Fibroblast of lung (primary cell): ENCODE data around the gene KIAA1191. TPM values are rescaled to one million over a fixed set of nuclear protein-coding genes. Genes with fewer than 3 reads are reported as not detected.
A peak's percentile ranks its signal among the peaks of the same experiment; 100 is the strongest.

Experiments used
- DNase-seq, 2 donors: peaks; one replicate each; pipeline versions ENCODE4 v3.0.0 to v3.0.0-alpha.2; 2010; ENCODE audit warnings: low read depth in 2 of 2
- H2AFZ ChIP-seq: 2 replicates; pipeline ENCODE4 v1.5.1; 2012; ENCODE audit warnings: low read length, control low read depth, inconsistent platforms
- H3K27ac ChIP-seq: 2 replicates; pipeline ENCODE4 v1.5.1; 2011; ENCODE audit warnings: low read length, control low read depth; ENCODE audit not compliant: insufficient read depth
- H3K27me3 ChIP-seq: 2 replicates; pipeline ENCODE4 v1.5.1; 2011; ENCODE audit warnings: mild to moderate bottlenecking, low read length; ENCODE audit not compliant: control insufficient read depth, insufficient read depth
- H3K36me3 ChIP-seq: 2 replicates; pipeline ENCODE4 v1.5.1; 2011; ENCODE audit warnings: low read length; ENCODE audit not compliant: control insufficient read depth, insufficient read depth
- H3K4me1 ChIP-seq: 2 replicates; pipeline ENCODE4 v1.5.1; 2011; ENCODE audit warnings: low read length; ENCODE audit not compliant: control insufficient read depth, insufficient read depth; ENCODE audit errors: extremely low read depth
- H3K4me2 ChIP-seq: 2 replicates; pipeline ENCODE4 v1.5.1; 2011; ENCODE audit warnings: low read length, control low read depth; ENCODE audit not compliant: insufficient read depth; ENCODE audit errors: extremely low read depth
- H3K4me3 ChIP-seq, 4 experiments: fragments of 200-600 bp in 1 of 4; sonication (generic) in 1 of 4; replicated peaks in 1 of 4; 2 replicates each; pipeline ENCODE4 v1.5.1; 2011 to 2016; ENCODE audit warnings: low read length in 4 of 4, low read depth in 3 of 4, mild to moderate bottlenecking in 3 of 4, control low read depth in 2 of 4, inconsistent platforms in 1 of 4, mixed read lengths in 1 of 4; ENCODE audit not compliant: insufficient read depth in 1 of 4; ENCODE audit errors: control extremely low read depth in 1 of 4
- H3K79me2 ChIP-seq: 2 replicates; pipeline ENCODE4 v1.5.1; 2012; ENCODE audit warnings: mild to moderate bottlenecking, low read length, inconsistent platforms; ENCODE audit not compliant: control insufficient read depth, insufficient read depth
- H3K9ac ChIP-seq: 2 replicates; pipeline ENCODE4 v1.5.1; 2011; ENCODE audit warnings: mild to moderate bottlenecking, low read length, control low read depth; ENCODE audit not compliant: insufficient read depth
- H3K9me3 ChIP-seq: 2 replicates; pipeline ENCODE4 v1.5.1; 2012; ENCODE audit warnings: low read depth, low read length; ENCODE audit not compliant: control insufficient read depth, insufficient read depth
- H4K20me1 ChIP-seq: 2 replicates; pipeline ENCODE4 v1.5.1; 2011; ENCODE audit warnings: low read length; ENCODE audit not compliant: control insufficient read depth, insufficient read depth; ENCODE audit errors: extremely low read depth
- EZH2 ChIP-seq: IDR thresholded peaks from 2 replicates; pipeline ENCODE4 v1.5.1; 2012; ENCODE audit warnings: low read length, control low read depth, mild to moderate bottlenecking; ENCODE audit errors: missing control alignments
- polyA minus RNA-seq: library from RNA; depleted of rRNA, polyadenylated mRNA; stranded (reverse); fragments of >200 nt; gene quantifications from 2 replicates; pipeline ENCODE4 v1.2.3, GENCODE V29; 2011; ENCODE audit warnings: low replicate concordance
- polyA plus RNA-seq, 2 donors: library from polyadenylated mRNA; depleted of rRNA in 1 of 2; stranded (reverse) in 1 of 2; unstranded in 1 of 2; fragments of >200 nt; gene quantifications; 2 replicates each; pipeline ENCODE4 v1.2.1, GENCODE V29; 2011 to 2012; ENCODE audit warnings: missing spikeins in 1 of 2
- total RNA-seq: library from RNA; depleted of rRNA; stranded (reverse); fragments of >200 nt; gene quantifications from 2 replicates; pipeline ENCODE4 v1.2.1, GENCODE V29; 2014
- TF ChIP-seq, protein P1 (sequence below), 2 donors: IDR thresholded peaks in 1 of 2; conservative IDR thresholded peaks in 1 of 2; 1 replicate in 1 of 2; 2 replicates in 1 of 2; pipeline ENCODE4 v1.5.1; 2011 to 2012; ENCODE audit warnings: low read length in 2 of 2, control low read depth in 1 of 2, inconsistent platforms in 1 of 2, low read depth in 1 of 2, mild to moderate bottlenecking in 1 of 2

KIAA1191 gene, protein sequence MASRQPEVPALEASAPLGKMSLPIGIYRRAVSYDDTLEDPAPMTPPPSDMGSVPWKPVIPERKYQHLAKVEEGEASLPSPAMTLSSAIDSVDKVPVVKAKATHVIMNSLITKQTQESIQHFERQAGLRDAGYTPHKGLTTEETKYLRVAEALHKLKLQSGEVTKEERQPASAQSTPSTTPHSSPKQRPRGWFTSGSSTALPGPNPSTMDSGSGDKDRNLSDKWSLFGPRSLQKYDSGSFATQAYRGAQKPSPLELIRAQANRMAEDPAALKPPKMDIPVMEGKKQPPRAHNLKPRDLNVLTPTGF
- total RNA-seq, result 59.1 and 89.5 TPM in 2 replicates
- polyA plus RNA-seq, result 101 and 107 TPM in 2 replicates
- 69.6 and 81.1 TPM in 2 replicates for polyA plus RNA-seq (2012)
- 177 and 223 TPM in 2 replicates for polyA minus RNA-seq

DNA sequence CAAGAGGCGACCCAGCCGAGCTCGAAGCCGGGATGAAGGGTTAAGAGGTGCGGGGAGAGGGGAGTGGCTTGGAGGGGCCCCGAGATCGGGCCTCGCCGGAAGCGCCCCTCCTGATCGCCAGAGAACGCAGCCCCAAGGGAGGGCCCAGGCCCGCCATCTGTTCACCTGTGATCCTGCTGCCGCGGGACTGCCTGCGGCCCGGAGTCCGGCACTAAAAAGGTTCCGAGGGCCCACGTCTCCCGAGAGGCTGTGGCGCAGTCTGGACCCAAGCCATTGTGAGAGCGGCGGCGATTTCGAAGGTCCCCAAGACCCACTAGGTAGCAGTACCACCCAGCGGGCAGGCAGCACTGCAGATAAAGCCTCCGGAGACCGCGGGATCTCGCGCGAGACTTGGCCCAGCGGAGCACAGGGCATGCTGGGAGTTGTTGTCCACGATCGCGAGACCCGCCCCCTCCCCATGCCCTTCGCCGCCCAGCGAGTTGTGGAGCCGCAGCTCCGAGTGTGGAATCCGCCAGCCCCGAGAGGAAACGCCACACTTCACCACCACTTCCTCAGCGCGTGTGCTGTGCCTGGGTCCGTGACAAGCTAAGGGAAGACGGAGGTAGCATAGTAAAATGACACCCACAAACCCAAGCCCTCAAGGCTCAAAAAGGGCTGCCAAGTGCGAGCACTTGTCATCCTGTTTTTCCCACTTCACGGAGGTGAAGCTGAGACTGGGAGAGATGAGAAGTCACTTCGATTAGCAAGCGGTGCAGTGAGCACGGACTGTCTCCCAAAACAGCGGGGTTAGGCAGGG, at the start of gene KIAA1191:
KIAA1191 (minus strand) TSS at position 328 of the 796 bp plus-strand sequence. CDS start 2,256 bp downstream, outside the sequence.
- Histone ChIP-seq H3K4me3 (peak within 1 kb of the TSS; percentile 88 to 99 (median 90)), H3K4me1 (peaks cover 4% of the 10 kb centered on the region), H3K27me3 (no peaks in the 10 kb centered on the region), H3K9ac (peak within 1 kb of the TSS; percentile 84), H2AFZ (peak within 1 kb of the TSS; percentile 96), H3K36me3 (peaks cover 2% of the 10 kb centered on the region), H3K9me3 (no peaks in the 10 kb centered on the region), H4K20me1 (no peaks in the 10 kb centered on the region), H3K27ac (peak within 1 kb of the TSS; percentile 62), H3K79me2 (peaks cover 30% of the 10 kb centered on the region), H3K4me2 (peak within 1 kb of the TSS; percentile 73)
- no peak for TF ChIP-seq EZH2
- TF ChIP-seq, protein P1, sequence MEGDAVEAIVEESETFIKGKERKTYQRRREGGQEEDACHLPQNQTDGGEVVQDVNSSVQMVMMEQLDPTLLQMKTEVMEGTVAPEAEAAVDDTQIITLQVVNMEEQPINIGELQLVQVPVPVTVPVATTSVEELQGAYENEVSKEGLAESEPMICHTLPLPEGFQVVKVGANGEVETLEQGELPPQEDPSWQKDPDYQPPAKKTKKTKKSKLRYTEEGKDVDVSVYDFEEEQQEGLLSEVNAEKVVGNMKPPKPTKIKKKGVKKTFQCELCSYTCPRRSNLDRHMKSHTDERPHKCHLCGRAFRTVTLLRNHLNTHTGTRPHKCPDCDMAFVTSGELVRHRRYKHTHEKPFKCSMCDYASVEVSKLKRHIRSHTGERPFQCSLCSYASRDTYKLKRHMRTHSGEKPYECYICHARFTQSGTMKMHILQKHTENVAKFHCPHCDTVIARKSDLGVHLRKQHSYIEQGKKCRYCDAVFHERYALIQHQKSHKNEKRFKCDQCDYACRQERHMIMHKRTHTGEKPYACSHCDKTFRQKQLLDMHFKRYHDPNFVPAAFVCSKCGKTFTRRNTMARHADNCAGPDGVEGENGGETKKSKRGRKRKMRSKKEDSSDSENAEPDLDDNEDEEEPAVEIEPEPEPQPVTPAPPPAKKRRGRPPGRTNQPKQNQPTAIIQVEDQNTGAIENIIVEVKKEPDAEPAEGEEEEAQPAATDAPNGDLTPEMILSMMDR (conservative IDR thresholded peaks at IDR 0.05 in 1 of 2, IDR thresholded peaks at IDR 0.05 in 1 of 2; ENCODE audit: low read depth in 1 of 2, low read length in 2 of 2), result peak; percentile 27 to 36
- DNase-seq, result peak; percentile 90 to 91

DNA sequence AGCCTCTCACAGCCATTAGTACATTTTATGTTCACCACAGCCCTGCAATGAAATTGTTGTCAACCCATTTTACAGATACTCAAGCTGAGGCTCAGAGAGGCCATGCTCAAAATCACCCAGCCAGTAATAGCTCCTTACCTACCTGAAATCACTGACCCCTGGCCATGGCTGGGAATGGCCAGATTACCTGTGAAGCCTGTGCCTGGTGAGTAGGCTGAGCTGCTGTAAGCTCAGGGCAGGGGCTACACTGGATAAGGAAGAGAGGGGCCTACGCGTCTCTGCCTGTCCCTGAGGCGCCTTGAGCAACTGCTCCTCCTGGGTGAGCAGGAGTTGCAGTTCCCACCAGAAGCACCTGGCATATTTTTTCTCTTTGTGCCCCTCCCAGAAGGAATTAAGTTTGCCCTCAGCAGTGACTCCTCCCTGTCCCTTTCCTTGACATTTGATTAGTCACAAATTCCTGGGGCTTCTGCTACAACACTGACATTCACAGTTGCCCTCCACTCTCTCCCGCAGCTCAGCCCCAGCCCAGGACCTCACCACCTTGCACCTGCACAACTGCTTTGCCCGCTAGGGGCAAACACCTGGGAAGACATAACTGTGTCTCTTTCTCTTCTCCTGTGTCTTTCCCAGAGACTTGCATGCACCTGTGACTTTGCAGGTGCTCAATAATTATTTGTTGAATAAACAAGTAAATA, 49.1 kb upstream of the KIAA1191 start:
- H3K9ac ChIP-seq, result no peak overlapping the region
- H2AFZ ChIP-seq, result no peak overlapping the region

More for the DNA sequence above, 49.1 kb upstream of the KIAA1191 start:
- H3K4me3 ChIP-seq, result no peak overlapping the region
- H3K27ac ChIP-seq, result no peak overlapping the region
- TF ChIP-seq, protein P1 (conservative IDR thresholded peaks at IDR 0.05 in 1 of 2, IDR thresholded peaks at IDR 0.05 in 1 of 2; ENCODE audit: low read depth in 1 of 2, low read length in 2 of 2), result no peak
- TF ChIP-seq EZH2, result no peak
- H3K36me3 ChIP-seq, result peaks cover 9% of the 10 kb centered on the region
- no peaks in the 10 kb centered on the region for H3K9me3 ChIP-seq
- H3K4me1 ChIP-seq, result peaks cover 15% of the 10 kb centered on the region
- no peaks in the 10 kb centered on the region for H4K20me1 ChIP-seq
- H3K79me2 ChIP-seq, result peaks cover 41% of the 10 kb centered on the region
- no peak for DNase-seq
- no peaks in the 10 kb centered on the region for H3K27me3 ChIP-seq
- no peak overlapping the region for H3K4me2 ChIP-seq
